ENCODE measurements around the gene FATE1. TPM values are rescaled to one million over a fixed set of nuclear protein-coding genes. Genes with fewer than 3 reads are reported as not detected.

The FATE1 gene
- total RNA-seq, 1 donor from 2014 or later, result not detected

- H3K4me1 Mint-ChIP-seq, result no peaks in the 10 kb centered on the region
- no peaks in the 10 kb centered on the region for H3K9me3 Mint-ChIP-seq
- H3K36me3 Mint-ChIP-seq (ENCODE audit: low read depth), result no peaks in the 10 kb centered on the region
- DNase-seq (no peak), ATAC-seq (ENCODE audit: low read depth) (no peak)
- H3K27me3 Mint-ChIP-seq, result no peaks in the 10 kb centered on the region
- H3K27ac Mint-ChIP-seq, result no peak overlapping the region
- TF ChIP-seq CTCF (IDR thresholded peaks at IDR 0.05), result no peak
- H3K4me3 Mint-ChIP-seq, result no peak overlapping the region
- POLR2A ChIA-PET, result no interaction called here
- CTCF ChIA-PET, result no interaction called here
- intact Hi-C loops (cut with micrococcal nuclease), result no loop called here
These were observed 28.2 kb upstream of the FATE1 start for GRCh38 chrX:151687635-151688034.

- Mint-ChIP-seq H3K9me3 (no peaks in the 10 kb centered on the region), H3K4me1 (no peaks in the 10 kb centered on the region), H3K4me3 (no peak overlapping the region), H3K27ac (no peak overlapping the region), H3K27me3 (peaks cover 6% of the 10 kb centered on the region), H3K36me3 (ENCODE audit: low read depth) (no peaks in the 10 kb centered on the region)
- POLR2A ChIA-PET, result no interaction called here
- DNase-seq (no peak), ATAC-seq (ENCODE audit: low read depth) (no peak)
- intact Hi-C loops (cut with micrococcal nuclease), result no loop called here
- no peak for TF ChIP-seq CTCF (IDR thresholded peaks at IDR 0.05)
- CTCF ChIA-PET, result no interaction called here
These were observed 27.1 kb upstream of the FATE1 start for GRCh38 chrX:151688695-151689094.

GRCh38 chrX:151692825-151693224, 23.0 kb upstream of the FATE1 start:
- H3K4me3 Mint-ChIP-seq, result no peak overlapping the region
- POLR2A ChIA-PET, result no interaction called here
- H3K27ac Mint-ChIP-seq, result no peak overlapping the region
- CTCF ChIA-PET, result no interaction called here
- TF ChIP-seq CTCF (IDR thresholded peaks at IDR 0.05), result no peak
- H3K9me3 Mint-ChIP-seq, result no peaks in the 10 kb centered on the region
- H3K36me3 Mint-ChIP-seq (ENCODE audit: low read depth), result no peaks in the 10 kb centered on the region
- peaks cover 11% of the 10 kb centered on the region for H3K27me3 Mint-ChIP-seq
- DNase-seq (no peak), ATAC-seq (ENCODE audit: low read depth) (no peak)
- intact Hi-C loops (cut with micrococcal nuclease), result no loop called here
- no peaks in the 10 kb centered on the region for H3K4me1 Mint-ChIP-seq

- ATAC-seq (ENCODE audit: low read depth) (no peak), DNase-seq (no peak)
- ChIA-PET CTCF (no interaction called here), POLR2A (no interaction called here)
- no peaks in the 10 kb centered on the region for H3K4me1 Mint-ChIP-seq
- H3K27me3 Mint-ChIP-seq, result peaks cover 11% of the 10 kb centered on the region
- no peak for TF ChIP-seq CTCF (IDR thresholded peaks at IDR 0.05)
- H3K9me3 Mint-ChIP-seq, result no peaks in the 10 kb centered on the region
- H3K27ac Mint-ChIP-seq, result no peak overlapping the region
- intact Hi-C loops (cut with micrococcal nuclease), result no loop called here
- H3K4me3 Mint-ChIP-seq, result no peak overlapping the region
- H3K36me3 Mint-ChIP-seq (ENCODE audit: low read depth), result no peaks in the 10 kb centered on the region
These were observed 21.7 kb upstream of the FATE1 start for GRCh38 chrX:151694121-151694520.

- H3K27ac Mint-ChIP-seq, result no peak within 1 kb of the TSS
These were observed 20.9 kb upstream of the FATE1 start, which contains the start of gene PRRG3 for GRCh38 chrX:151694661-151695582. PRRG3 (plus strand) TSS chrX:151695458; CDS start chrX:151698815, 3,357 bp downstream.

More at GRCh38 chrX:151694661-151695582, 20.9 kb upstream of the FATE1 start, which contains the start of gene PRRG3:
- CTCF ChIA-PET, result no interaction called here
- peaks cover 11% of the 10 kb centered on the region for H3K27me3 Mint-ChIP-seq
- no peak for ATAC-seq (ENCODE audit: low read depth)
- no peaks in the 10 kb centered on the region for H3K9me3 Mint-ChIP-seq
- no peaks in the 10 kb centered on the region for H3K36me3 Mint-ChIP-seq (ENCODE audit: low read depth)
- H3K4me1 Mint-ChIP-seq, result no peaks in the 10 kb centered on the region
- DNase-seq, result no peak
- no peak within 1 kb of the TSS for H3K4me3 Mint-ChIP-seq
- POLR2A ChIA-PET, result no interaction called here
- intact Hi-C loops (cut with micrococcal nuclease), result no loop called here
- TF ChIP-seq CTCF (IDR thresholded peaks at IDR 0.05), result no peak

Measured in activated B cell treated with CpG ODN at 0.5 μM for 24 hours (primary cell).